CD1c-positive myeloid dendritic cell (primary cell): Measurements from ENCODE around the gene RASSF8.

Experiments
- DNase-seq: peaks from one replicate; pipeline ENCODE4 v3.0.0-alpha.2; 2016; ENCODE audit errors: extremely low spot score

Gene RASSF8

GRCh38 chr12:26108915-26109314 is 150.4 kb downstream of the RASSF8 start:
- DNase-seq, result no peak

- DNase-seq, result no peak
These were observed 150.9 kb downstream of the RASSF8 start for GRCh38 chr12:26109343-26109881.

GRCh38 chr12:26112232-26112631 is 153.8 kb downstream of the RASSF8 start:
- DNase-seq, result no peak

GRCh38 chr12:26112703-26113147 is 154.2 kb downstream of the RASSF8 start:
- DNase-seq, result no peak

- DNase-seq, result peak; percentile 35
These were observed 154.7 kb downstream of the RASSF8 start for GRCh38 chr12:26113181-26113654.

GRCh38 chr12:26113853-26114719 is 155.6 kb downstream of the RASSF8 start:
- peak; percentile 97 for DNase-seq

- no peak for DNase-seq
These were observed 156.4 kb downstream of the RASSF8 start for GRCh38 chr12:26114720-26115401.

- DNase-seq, result no peak
These were observed 158.6 kb downstream of the RASSF8 start for GRCh38 chr12:26116829-26117715.

- DNase-seq, result peak; percentile 85
These were observed 159.8 kb downstream of the RASSF8 start for GRCh38 chr12:26118308-26118707.

- DNase-seq, result peak; percentile 47
These were observed 161.0 kb downstream of the RASSF8 start for GRCh38 chr12:26119391-26119989.

- no peak for DNase-seq
These were observed 162.2 kb downstream of the RASSF8 start for GRCh38 chr12:26120561-26121274.

- DNase-seq, result peak; percentile 37
These were observed 163.0 kb downstream of the RASSF8 start for GRCh38 chr12:26121323-26122060.

GRCh38 chr12:26122061-26122680 is 163.7 kb downstream of the RASSF8 start:
- DNase-seq, result peak; percentile 84

- DNase-seq, result peak; percentile 68
These were observed 164.4 kb downstream of the RASSF8 start for GRCh38 chr12:26122681-26123481.

GRCh38 chr12:26123482-26123980 is 165.0 kb downstream of the RASSF8 start:
- no peak for DNase-seq

GRCh38 chr12:26124446-26125399 is 166.2 kb downstream of the RASSF8 start, which contains the start of gene BHLHE41:
Gene BHLHE41, minus strand, starts transcription at chr12:26125037. Its CDS starts 258 bp downstream, at chr12:26124779.
- DNase-seq, result peak; percentile 71
